Fibroblast of lung (primary cell): Measurements from ENCODE around the gene CDH4. TPM values are rescaled to one million over a fixed set of nuclear protein-coding genes. Genes with fewer than 3 reads are reported as not detected.

Experiments
- DNase-seq, 2 donors: peaks; one replicate each; pipeline versions ENCODE4 v3.0.0 to v3.0.0-alpha.2; 2010; ENCODE audit warnings: low read depth in 2 of 2
- H2AFZ ChIP-seq: 2 replicates; pipeline ENCODE4 v1.5.1; 2012; ENCODE audit warnings: low read length, control low read depth, inconsistent platforms
- H3K27ac ChIP-seq: 2 replicates; pipeline ENCODE4 v1.5.1; 2011; ENCODE audit warnings: low read length, control low read depth; ENCODE audit not compliant: insufficient read depth
- H3K27me3 ChIP-seq: 2 replicates; pipeline ENCODE4 v1.5.1; 2011; ENCODE audit warnings: mild to moderate bottlenecking, low read length; ENCODE audit not compliant: control insufficient read depth, insufficient read depth
- H3K36me3 ChIP-seq: 2 replicates; pipeline ENCODE4 v1.5.1; 2011; ENCODE audit warnings: low read length; ENCODE audit not compliant: control insufficient read depth, insufficient read depth
- H3K4me1 ChIP-seq: 2 replicates; pipeline ENCODE4 v1.5.1; 2011; ENCODE audit warnings: low read length; ENCODE audit not compliant: control insufficient read depth, insufficient read depth; ENCODE audit errors: extremely low read depth
- H3K4me2 ChIP-seq: 2 replicates; pipeline ENCODE4 v1.5.1; 2011; ENCODE audit warnings: low read length, control low read depth; ENCODE audit not compliant: insufficient read depth; ENCODE audit errors: extremely low read depth
- H3K4me3 ChIP-seq, 4 experiments: fragments of 200-600 bp in 1 of 4; sonication (generic) in 1 of 4; replicated peaks in 1 of 4; 2 replicates each; pipeline ENCODE4 v1.5.1; 2011 to 2016; ENCODE audit warnings: low read length in 4 of 4, low read depth in 3 of 4, mild to moderate bottlenecking in 3 of 4, control low read depth in 2 of 4, inconsistent platforms in 1 of 4, mixed read lengths in 1 of 4; ENCODE audit not compliant: insufficient read depth in 1 of 4; ENCODE audit errors: control extremely low read depth in 1 of 4
- H3K79me2 ChIP-seq: 2 replicates; pipeline ENCODE4 v1.5.1; 2012; ENCODE audit warnings: mild to moderate bottlenecking, low read length, inconsistent platforms; ENCODE audit not compliant: control insufficient read depth, insufficient read depth
- H3K9ac ChIP-seq: 2 replicates; pipeline ENCODE4 v1.5.1; 2011; ENCODE audit warnings: mild to moderate bottlenecking, low read length, control low read depth; ENCODE audit not compliant: insufficient read depth
- H3K9me3 ChIP-seq: 2 replicates; pipeline ENCODE4 v1.5.1; 2012; ENCODE audit warnings: low read depth, low read length; ENCODE audit not compliant: control insufficient read depth, insufficient read depth
- H4K20me1 ChIP-seq: 2 replicates; pipeline ENCODE4 v1.5.1; 2011; ENCODE audit warnings: low read length; ENCODE audit not compliant: control insufficient read depth, insufficient read depth; ENCODE audit errors: extremely low read depth
- EZH2 ChIP-seq: IDR thresholded peaks from 2 replicates; pipeline ENCODE4 v1.5.1; 2012; ENCODE audit warnings: low read length, control low read depth, mild to moderate bottlenecking; ENCODE audit errors: missing control alignments
- polyA plus RNA-seq, 2 donors: library from polyadenylated mRNA; depleted of rRNA in 1 of 2; stranded (reverse) in 1 of 2; unstranded in 1 of 2; fragments of >200 nt; gene quantifications; 2 replicates each; pipeline ENCODE4 v1.2.1, GENCODE V29; 2011 to 2012; ENCODE audit warnings: missing spikeins in 1 of 2
- total RNA-seq: library from RNA; depleted of rRNA; stranded (reverse); fragments of >200 nt; gene quantifications from 2 replicates; pipeline ENCODE4 v1.2.1, GENCODE V29; 2014
- TF ChIP-seq, protein P1 (sequence below), 2 donors: IDR thresholded peaks in 1 of 2; conservative IDR thresholded peaks in 1 of 2; 1 replicate in 1 of 2; 2 replicates in 1 of 2; pipeline ENCODE4 v1.5.1; 2011 to 2012; ENCODE audit warnings: low read length in 2 of 2, control low read depth in 1 of 2, inconsistent platforms in 1 of 2, low read depth in 1 of 2, mild to moderate bottlenecking in 1 of 2

The CDH4 gene
- total and polyA plus RNA-seq, 2 donors (not counting 1 experiment from before 2014, with no cell fraction given): 4.8 to 6.8 TPM

DNA sequence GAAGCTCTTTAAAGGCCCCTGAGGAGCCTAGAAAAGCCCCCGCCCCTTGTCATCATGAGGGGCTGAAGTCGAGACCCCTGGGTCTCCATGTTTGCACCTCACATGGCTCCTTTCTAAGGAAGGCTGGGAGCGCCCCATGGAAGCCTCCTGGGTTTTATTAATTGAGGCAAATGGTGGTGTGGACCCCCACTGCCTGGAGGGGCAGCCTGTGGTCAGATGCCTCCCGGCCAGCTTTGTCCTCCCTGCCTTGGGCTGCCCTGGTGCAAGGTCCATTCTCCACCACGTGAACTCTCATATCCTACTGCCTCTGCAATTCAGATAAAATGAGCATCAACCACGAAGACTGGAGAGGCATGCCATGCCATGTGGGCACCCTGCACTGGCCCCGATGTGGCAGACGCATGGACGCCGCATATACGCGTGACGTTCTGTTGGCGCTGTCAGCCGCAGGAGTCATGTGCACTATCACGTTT is 518.1 kb downstream of the CDH4 start:
- H3K9me3 ChIP-seq: no peaks in the 10 kb centered on the region
- no peaks in the 10 kb centered on the region for H3K27me3 ChIP-seq
- H3K4me1 ChIP-seq: no peaks in the 10 kb centered on the region
- no peak for TF ChIP-seq EZH2
- TF ChIP-seq, protein P1, sequence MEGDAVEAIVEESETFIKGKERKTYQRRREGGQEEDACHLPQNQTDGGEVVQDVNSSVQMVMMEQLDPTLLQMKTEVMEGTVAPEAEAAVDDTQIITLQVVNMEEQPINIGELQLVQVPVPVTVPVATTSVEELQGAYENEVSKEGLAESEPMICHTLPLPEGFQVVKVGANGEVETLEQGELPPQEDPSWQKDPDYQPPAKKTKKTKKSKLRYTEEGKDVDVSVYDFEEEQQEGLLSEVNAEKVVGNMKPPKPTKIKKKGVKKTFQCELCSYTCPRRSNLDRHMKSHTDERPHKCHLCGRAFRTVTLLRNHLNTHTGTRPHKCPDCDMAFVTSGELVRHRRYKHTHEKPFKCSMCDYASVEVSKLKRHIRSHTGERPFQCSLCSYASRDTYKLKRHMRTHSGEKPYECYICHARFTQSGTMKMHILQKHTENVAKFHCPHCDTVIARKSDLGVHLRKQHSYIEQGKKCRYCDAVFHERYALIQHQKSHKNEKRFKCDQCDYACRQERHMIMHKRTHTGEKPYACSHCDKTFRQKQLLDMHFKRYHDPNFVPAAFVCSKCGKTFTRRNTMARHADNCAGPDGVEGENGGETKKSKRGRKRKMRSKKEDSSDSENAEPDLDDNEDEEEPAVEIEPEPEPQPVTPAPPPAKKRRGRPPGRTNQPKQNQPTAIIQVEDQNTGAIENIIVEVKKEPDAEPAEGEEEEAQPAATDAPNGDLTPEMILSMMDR (conservative IDR thresholded peaks at IDR 0.05 in 1 of 2, IDR thresholded peaks at IDR 0.05 in 1 of 2; ENCODE audit: low read depth in 1 of 2, low read length in 2 of 2): no peak
- no peak for DNase-seq
- no peak overlapping the region for H3K4me2 ChIP-seq
- H2AFZ ChIP-seq: no peak overlapping the region
- H3K36me3 ChIP-seq: no peaks in the 10 kb centered on the region
- no peak overlapping the region for H3K9ac ChIP-seq
- H3K27ac ChIP-seq: no peak overlapping the region
- no peaks in the 10 kb centered on the region for H4K20me1 ChIP-seq
- no peaks in the 10 kb centered on the region for H3K79me2 ChIP-seq
- H3K4me3 ChIP-seq: no peak overlapping the region

DNA sequence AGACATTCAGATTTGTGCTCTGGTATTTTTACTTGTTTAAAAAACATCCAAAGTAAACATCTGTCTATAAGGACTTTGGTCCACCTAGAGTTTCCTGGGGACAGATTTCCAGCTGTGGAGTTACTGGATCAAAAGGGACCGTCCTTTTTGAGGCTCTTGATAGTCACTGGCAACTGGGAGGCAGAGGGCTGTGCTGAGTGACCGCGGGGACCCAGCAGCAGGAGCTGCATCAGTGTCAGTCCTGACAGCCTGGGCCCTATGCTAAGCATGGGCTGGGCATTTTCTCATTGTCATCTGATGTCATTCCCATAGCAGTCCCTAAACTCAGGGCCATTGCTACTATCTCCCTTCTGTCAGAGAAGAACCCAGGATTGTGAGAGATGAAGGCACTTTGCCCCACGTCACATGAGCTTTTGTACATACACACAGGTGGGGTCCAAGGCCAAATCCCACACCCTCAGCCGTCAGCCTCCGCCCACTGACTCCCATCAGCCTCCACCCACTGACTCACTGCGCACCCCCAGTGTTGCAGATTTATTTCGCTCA is 519.8 kb downstream of the CDH4 start:
- Histone ChIP-seq H3K36me3 (no peaks in the 10 kb centered on the region), H2AFZ (no peak overlapping the region), H3K9ac (no peak overlapping the region), H3K4me3 (no peak overlapping the region), H4K20me1 (no peaks in the 10 kb centered on the region), H3K27me3 (no peaks in the 10 kb centered on the region), H3K4me1 (no peaks in the 10 kb centered on the region), H3K9me3 (no peaks in the 10 kb centered on the region), H3K27ac (no peak overlapping the region), H3K4me2 (no peak overlapping the region), H3K79me2 (no peaks in the 10 kb centered on the region)
- DNase-seq: no peak
- TF ChIP-seq EZH2: no peak
- TF ChIP-seq, protein P1 (conservative IDR thresholded peaks at IDR 0.05 in 1 of 2, IDR thresholded peaks at IDR 0.05 in 1 of 2; ENCODE audit: low read depth in 1 of 2, low read length in 2 of 2): no peak

DNA sequence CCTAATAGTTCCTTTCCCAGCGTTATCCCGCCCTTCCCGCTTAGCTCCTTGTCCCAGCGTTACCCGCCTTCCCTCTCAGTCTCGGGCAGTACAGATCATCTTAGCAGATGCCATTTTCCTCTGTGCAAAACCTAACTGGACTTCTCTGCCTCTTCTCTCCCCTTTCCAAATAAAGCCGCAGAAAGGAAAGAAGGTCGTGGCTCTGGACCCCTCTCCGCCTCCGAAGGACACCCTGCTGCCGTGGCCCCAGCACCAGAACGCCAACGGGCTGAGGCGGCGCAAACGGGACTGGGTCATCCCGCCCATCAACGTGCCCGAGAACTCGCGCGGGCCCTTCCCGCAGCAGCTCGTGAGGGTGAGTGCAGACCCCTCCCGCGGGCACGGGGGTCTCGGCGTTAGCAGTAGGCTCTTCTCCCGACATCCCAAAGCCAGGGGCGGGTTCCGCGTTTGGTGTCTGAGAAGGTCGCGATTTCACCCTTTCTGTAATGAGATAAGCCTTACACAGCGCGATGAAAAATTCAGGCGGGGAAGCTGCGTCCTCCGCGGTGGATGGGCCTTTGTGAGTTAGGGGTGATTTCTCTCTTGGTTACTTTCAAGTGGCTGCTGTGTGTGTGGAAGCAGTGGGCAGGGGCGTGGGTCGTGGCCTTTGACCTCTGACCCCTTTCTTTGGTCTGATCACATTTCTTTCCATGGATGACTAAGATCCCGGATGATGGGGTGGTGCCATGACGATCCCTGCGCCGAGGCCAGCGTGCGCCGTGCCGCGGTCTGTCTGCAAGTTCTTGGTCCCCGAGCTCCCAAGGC is 521.0 kb downstream of the CDH4 start:
- Histone ChIP-seq H3K27me3 (no peaks in the 10 kb centered on the region), H3K4me2 (no peak overlapping the region), H3K4me1 (no peaks in the 10 kb centered on the region), H3K9ac (no peak overlapping the region), H3K9me3 (no peaks in the 10 kb centered on the region), H4K20me1 (no peaks in the 10 kb centered on the region), H2AFZ (no peak overlapping the region), H3K4me3 (no peak overlapping the region), H3K27ac (no peak overlapping the region), H3K79me2 (no peaks in the 10 kb centered on the region), H3K36me3 (no peaks in the 10 kb centered on the region)
- DNase-seq: no peak
- TF ChIP-seq, protein P1 (conservative IDR thresholded peaks at IDR 0.05 in 1 of 2, IDR thresholded peaks at IDR 0.05 in 1 of 2; ENCODE audit: low read depth in 1 of 2, low read length in 2 of 2): no peak
- TF ChIP-seq EZH2: no peak
